Esophagus muscularis mucosa (tissue), 3 donors: ENCODE data around the gene FOXN1.

Source experiments
- EP300 ChIP-seq: sonication (generic); formaldehyde crosslinking; IDR thresholded peaks from one replicate; pipeline ENCODE4 v1.6.1; 2017; ENCODE audit warnings: antibody characterized with exemption
- TF ChIP-seq, protein P1 (sequence below), 3 experiments: fragments of 200-600 bp in 2 of 3; fragments of 450-650 bp in 1 of 3; sonication (generic) in 2 of 3; IDR thresholded peaks; one replicate each; pipeline ENCODE4 v1.5.1; 2017 to 2019; ENCODE audit warnings: antibody characterized with exemption in 3 of 3, mild to moderate bottlenecking in 2 of 3, moderate library complexity in 1 of 3

DNA sequence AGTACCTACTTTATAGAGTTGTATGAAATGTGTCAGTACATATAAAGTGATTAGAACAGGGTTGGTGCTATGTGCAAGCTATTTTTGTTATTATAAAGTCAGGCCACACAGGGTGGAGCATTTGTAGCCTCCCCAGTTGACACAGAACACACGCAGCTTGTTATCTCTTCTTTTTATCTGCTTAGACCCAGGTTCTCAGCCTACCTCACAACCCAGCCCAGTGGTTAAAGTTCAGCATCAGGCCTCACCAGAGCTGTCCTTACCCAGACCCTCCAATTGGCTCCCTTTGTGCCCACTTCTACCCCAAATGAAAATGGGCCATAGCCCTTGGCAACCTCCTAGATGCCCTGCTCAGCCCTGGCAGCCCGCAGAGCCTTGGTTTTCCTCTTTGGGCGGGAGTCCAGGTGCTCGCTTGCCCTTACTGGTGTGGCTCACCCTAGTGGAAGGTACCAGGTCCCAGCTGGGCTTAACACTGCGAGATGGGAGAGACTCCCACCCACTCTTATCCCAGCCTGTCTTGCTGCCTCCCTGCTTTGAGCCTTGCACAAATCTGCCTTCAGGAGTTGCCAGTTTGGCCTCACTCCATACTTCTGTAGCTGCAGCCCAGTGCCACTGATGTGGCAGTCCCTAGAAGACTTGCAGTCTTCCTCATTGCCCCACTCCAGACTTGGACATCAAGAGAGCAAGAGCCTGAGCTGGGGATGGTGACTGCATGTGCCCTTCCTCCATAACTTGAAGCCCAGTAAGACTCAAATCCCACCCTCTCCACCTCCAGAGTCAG lies 66.3 kb downstream of the FOXN1 start:
- TF ChIP-seq, protein P1, sequence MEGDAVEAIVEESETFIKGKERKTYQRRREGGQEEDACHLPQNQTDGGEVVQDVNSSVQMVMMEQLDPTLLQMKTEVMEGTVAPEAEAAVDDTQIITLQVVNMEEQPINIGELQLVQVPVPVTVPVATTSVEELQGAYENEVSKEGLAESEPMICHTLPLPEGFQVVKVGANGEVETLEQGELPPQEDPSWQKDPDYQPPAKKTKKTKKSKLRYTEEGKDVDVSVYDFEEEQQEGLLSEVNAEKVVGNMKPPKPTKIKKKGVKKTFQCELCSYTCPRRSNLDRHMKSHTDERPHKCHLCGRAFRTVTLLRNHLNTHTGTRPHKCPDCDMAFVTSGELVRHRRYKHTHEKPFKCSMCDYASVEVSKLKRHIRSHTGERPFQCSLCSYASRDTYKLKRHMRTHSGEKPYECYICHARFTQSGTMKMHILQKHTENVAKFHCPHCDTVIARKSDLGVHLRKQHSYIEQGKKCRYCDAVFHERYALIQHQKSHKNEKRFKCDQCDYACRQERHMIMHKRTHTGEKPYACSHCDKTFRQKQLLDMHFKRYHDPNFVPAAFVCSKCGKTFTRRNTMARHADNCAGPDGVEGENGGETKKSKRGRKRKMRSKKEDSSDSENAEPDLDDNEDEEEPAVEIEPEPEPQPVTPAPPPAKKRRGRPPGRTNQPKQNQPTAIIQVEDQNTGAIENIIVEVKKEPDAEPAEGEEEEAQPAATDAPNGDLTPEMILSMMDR (IDR thresholded peaks at IDR 0.05): no peak
- TF ChIP-seq EP300: no peak
